NCI-H526 (cell line): ENCODE data around the gene CDC42BPG.
"Not testable (repeated sequence)": the region's sequence is repeated elsewhere in the genome, so short reads cannot be mapped to it uniquely, and the experiment has no call there.

Source experiments
- DNase-seq, 2 experiments: peaks; one replicate each; lab custom pipeline; 2025; lab: John Stamatoyannopoulos, UW

The CDC42BPG gene

DNA sequence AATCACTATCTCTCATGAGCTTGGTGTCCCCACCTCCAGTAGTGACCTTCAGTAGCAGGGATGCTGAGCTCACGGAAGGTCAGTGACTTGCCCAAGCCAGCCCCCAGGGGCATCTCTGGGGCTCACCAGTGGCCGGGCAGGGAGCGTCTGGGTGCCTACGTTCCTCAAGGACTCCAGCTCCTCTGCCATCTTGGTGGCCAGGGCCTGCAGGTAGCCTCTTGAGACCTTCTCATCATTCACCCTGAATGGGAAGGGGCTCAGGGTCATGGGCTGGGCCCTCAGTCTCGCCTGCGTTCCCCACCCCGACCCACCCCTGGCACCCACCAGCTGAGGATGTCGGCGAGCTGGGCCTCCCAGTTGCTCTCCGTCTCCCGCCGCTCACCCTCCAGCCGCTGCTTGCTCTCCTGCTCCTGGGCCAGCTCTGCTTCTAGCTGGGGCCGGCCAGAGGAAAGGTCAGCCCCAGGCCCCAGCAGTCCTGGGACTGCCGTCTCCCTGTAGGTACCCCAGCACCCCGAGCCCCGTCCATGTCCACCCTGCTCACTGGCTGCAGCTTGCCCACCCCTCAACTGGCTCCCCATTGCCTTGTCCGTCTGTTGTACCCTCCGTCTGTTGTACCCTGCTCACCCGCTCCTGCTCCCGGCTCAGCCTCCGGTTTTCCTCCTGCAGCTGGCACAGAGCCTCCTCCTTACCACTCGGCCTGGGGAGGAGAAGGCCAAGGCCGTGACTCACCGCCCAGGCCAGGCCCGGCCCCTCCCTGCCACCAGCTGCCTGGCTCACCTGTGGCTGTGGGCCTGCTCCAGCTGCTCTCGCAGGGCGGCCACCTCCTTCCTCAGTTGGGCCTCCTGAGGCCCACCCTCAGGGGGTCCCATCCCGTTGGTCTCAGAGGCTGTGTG is 9.5 kb downstream of the CDC42BPG start:
- DNase-seq: no peak

DNA sequence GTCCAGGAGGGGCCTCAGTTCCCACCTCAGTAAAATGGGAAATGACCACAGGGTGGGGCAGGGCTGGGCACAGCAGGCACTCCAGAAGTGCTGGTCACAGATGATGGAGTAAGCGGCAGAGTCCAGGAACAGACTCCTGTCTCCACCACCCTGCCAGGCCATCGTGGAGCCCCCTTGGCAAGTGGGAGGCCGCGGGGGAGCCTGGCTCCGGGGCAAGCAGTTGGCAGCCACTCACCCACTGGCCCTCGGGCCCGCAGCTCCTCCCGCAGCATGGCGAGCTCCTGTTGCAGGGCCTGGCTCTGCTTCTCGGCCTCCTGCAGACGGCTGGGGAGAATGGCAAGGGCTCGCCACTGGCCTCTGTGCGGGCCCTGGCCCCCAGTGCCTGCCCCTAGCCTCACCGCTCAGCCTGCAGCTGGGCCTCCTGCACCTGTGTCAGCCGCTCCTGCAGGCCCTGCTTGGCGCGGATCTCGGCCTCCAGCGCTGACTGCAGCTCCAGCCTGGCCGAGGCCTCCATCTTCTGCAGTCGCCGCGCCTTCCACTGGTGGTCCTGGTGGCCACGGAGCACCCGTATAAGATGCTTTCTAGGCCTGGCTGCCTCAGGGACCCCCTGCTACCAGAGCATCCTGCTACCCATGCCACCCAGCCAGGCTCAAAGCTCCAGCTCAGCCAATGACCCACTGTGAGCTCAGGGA is 10.3 kb downstream of the CDC42BPG start:
- no peak for DNase-seq

DNA sequence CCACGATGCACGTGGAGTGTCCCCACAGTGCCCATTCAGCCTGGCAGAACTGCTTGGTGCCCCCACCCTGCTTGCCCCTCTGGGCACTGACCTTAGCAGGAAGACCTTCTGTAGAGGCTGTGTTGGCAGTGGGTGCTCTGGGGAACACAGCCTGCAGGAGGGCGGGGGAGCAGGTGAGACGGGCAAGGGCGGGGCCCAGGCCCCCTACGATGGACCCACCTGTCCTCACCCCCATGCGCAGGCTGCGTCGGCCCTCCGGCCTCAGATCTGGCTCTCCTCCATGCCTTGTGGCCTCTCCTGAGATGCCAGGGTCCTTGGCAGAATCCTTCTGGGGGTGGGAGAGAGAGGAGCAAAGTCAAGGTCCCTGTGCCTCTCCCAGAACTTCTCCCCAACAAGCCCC is 10.9 kb downstream of the CDC42BPG start:
- no peak for DNase-seq

DNA sequence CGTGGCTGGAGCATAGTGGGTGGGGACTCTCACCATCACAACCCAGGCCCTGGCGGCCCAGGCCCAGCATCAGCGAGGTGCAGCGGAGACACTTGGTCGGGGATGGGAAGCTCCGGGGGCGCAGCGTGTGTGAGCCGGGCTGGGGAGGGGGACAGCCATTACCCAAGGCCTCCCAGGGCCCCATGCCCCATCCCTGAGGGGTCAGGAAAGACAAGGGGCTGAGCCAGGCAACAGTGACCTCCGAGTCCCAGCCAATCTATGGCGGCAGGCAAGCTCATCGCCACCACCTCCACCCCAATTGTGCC is 11.3 kb downstream of the CDC42BPG start:
- no peak for DNase-seq

- no peak for DNase-seq
Measured at GRCh38 chr11:64832467-64833197, 11.8 kb downstream of the CDC42BPG start.

- no peak for DNase-seq
Measured at GRCh38 chr11:64831411-64831891, 13.0 kb downstream of the CDC42BPG start.

DNA sequence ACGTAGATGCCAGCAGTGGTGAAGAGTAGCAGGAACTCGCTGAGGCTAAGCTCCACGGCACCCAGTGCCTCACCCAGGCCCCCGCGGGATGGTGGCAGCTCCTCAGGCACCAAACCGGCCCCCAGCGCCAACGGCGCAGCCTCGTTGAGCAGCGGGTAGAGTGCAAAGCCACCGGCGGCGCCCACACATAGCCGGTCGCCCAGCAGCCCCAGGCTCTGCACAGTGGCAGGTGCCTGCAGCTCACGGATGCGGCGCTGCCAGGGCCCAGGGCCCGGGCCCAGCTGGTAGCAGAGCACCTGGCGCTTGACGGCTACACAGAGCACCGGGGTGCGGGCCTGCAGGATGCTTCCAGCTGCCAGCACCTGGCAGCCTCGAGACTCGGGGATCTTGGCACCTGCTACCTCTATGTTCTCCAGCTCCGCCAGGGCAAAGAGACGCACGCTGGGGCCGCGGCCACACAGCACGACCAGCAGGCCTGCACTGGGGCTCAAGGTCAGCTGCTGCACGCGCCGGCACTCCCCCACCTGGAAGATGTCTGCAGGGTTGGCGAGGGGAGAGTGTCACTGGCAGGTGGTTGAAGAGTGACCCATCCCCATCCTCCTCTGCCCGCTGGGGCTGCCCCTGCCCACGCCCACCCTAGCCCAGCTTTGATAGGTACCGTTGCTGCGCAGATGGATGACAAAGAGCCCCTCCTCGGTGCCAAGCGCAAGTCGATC is 14.8 kb downstream of the CDC42BPG start:
- DNase-seq: no peak

DNA sequence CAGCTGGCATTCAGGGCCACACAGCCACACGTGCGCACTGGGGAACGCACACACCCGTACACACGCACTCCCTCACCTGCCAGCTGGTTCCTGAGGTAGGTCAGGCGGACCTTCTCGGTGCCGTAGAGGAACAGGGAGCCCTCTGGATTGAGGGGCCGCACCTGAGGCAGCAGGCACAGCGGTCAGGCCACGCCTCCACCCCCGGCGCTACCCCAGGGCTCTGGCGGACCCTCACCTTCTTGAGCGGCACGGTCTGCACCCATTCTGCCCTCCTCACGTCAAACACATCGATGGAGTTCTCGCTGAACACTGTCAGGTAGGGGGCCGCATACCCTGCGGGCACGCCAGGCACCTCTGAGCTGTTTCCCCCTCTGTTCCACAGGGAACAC is 17.0 kb downstream of the CDC42BPG start:
- DNase-seq: no peak

DNA sequence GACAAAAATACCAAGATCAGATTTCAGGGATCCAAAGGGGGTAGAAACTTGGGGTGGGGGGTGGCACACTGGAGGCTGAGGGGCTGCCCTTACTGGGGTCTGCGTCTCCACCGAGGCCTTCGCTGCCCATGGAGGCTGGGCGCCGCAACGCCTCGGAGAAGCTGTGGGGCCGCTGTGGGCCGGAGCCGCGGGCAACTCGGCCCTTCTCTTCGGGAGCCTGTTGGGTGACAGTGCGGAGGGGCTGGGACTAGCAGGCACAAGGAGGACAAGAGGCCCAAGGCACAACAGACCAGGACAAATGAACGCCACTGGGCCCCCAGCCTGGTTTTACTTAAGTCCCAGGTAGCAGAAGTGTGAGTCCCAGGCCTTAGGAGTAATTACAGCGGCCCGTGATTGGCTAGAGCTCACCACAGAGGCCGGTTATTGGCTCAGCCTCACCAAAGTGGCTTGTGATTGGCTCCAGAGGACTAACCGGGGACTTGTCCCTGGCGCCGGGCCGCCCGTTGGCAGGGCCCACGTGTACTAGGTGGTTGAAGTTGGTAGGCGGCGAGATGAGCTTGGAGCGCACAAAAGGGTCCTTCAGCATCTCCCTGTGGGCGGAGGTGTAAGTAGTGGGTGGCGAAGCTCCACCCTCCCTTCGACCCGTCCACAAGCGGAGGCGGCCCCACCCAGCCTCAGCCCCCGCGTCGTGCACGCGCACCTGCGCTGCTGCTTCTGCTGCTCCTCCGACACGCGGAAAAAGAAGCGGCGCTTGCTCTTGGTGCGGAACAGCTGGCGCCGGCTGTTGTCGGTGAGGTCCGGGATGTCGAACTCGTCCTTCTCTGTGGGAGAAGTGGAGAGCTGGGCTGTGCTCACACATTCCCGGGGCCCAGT is 17.6 kb downstream of the CDC42BPG start:
- no peak for DNase-seq

GRCh38 chr11:64826062-64826461 is 18.4 kb downstream of the CDC42BPG start:
- no peak for DNase-seq

- DNase-seq: no peak
Measured at GRCh38 chr11:64823568-64824119, 20.8 kb downstream of the CDC42BPG start.

GRCh38 chr11:64817476-64817875 is 27.0 kb downstream of the CDC42BPG start:
- DNase-seq: no peak

DNA sequence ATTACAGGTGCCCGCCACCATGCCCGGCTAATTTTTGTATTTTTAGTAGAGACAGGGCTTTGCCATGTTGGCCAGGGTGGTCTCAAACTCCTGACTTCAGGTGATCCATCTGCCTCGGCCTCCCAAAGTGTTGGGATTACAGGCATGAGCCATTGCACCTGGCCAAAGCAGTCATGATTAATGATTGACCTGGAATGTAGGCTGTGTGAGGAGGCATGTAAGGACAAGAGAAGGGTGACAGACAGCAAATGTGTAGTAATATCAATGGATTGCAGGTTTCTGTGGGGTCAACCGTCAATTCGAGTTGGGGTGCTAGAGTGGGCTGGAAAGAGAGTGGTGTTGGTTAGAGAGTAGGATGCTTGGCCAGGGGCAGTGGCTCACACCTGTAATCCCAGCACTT is 29.0 kb downstream of the CDC42BPG start:
- not testable (repeated sequence) for DNase-seq

DNA sequence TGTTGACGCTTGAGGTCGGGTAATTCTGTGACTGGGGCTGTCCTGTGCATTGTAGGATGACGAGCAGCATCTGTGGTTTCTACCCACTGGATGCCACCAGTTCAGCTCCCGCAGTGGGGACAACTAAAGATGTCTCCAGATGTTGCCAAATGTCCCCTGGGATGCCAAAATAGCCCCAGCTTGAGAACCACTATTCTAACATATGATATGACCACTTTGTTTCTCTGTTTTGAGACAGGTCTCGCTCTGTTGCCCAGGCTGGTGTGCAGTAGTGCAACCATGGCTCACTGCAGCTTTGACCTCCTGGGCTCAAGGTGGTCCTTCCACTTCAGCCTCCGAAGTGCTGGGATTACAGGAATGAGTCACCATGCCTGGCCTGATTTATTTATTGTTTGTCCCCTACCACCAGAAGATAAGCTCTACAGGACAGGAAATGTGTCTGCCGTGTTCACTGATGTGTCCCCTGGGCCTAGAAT is 29.7 kb downstream of the CDC42BPG start:
- no peak for DNase-seq

GRCh38 chr11:64813826-64814225 is 30.6 kb downstream of the CDC42BPG start:
- DNase-seq: no peak

GRCh38 chr11:64810891-64811272 is 33.6 kb downstream of the CDC42BPG start:
- peak; percentile 81 to 87 for DNase-seq

DNA sequence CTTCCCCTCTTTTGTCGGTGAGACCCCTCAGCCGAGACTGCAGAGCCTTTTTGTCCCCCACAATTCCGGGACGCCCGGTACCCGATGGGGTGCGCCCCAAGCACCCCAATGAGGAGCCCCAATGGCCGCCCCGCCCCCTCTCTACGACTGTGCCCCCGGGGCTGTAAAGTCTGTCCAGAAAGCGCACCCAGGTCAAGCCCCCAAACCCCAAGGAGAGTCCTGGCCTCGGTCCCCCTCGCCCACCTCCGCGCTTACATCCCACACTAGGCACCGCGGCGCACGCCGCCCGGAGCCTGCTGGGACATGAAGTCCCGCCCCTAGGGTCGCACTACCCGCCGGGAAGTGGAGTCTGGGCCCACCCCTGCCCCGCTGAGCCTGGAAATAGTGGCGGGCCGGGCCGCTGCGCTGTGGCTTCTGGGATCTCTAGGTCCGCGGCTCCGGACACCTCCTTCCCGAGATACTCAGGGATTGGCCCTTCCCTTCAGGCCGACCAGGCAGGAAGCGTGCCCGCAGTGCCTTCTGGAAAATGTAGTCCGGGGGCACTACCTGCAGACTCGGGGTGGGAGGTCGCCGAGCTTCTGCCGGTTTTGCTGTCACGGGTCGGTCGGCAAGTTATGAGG is 34.1 kb downstream of the CDC42BPG start, which contains the start of gene MEN1:
Gene MEN1 (minus strand): TSS at position 281 of the 620 bp plus-strand sequence. CDS start 442 bp downstream, outside the sequence.
- DNase-seq: peak; percentile 98 to 99

DNA sequence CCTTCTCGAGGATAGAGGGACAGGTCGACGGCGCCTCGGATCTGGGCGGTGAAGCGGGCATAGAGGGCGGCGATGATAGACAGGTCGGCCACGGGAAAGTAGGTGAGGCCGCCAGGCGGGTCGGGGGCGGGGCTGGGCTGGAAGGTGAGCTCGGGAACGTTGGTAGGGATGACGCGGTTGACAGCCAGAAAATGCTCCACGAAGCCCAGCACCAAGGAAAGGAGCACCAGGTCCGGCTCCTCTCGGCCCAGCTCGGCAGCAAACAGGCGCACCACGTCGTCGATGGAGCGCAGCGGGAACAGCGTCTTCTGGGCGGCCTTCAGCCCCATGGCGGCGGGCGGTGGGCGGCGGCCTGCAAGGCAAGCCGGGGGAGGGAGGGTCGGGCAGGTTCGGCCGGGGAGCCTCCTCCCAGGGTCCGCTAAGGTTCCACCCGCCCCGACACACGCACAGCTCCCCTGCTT is 34.6 kb downstream of the CDC42BPG start:
- DNase-seq: peak; percentile 44 to 79

GRCh38 chr11:64805481-64805880 is 39.0 kb downstream of the CDC42BPG start:
- DNase-seq: no peak
